GM21576 (cell line): ENCODE measurements around the gene RIT2.
"Not testable (repeated sequence)": the region's sequence is repeated elsewhere in the genome, so short reads cannot be mapped to it uniquely, and the experiment has no call there.

ENCODE experiments used
- ATAC-seq: cut with Tn5 transposase; IDR thresholded peaks from one replicate; pipeline ENCODE4 v1.9.1; 2021; ENCODE audit warnings: mild to moderate bottlenecking, moderate library complexity; ENCODE audit not compliant: unreplicated experiment

Gene RIT2

DNA sequence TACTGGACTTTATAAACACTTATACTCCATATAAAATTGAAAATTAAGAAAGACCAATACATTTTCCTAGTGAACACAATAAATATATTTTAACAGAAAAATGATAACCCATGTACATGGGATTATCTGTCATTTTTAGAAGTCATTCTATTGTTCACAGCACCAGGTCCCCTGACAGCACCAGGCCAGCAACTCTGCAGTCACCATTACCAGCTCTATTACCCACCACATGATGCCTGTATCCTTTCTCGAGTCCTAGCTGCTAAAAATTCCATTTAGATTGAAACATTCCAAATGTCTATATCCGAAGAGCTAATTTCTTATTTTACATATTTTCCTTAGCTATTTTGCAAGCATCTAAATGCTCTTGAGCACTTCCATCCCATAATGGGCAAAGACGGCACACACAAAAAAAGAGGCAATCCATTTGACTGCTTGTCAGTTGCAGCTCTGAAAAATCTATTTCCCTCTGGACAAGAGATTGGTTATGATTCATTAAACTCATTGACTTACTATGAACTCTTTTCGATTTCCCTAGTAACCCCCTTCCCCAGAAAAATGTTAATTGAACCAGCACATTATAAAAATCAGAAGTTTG is 336.9 kb downstream of the RIT2 start:
- no peak for ATAC-seq

DNA sequence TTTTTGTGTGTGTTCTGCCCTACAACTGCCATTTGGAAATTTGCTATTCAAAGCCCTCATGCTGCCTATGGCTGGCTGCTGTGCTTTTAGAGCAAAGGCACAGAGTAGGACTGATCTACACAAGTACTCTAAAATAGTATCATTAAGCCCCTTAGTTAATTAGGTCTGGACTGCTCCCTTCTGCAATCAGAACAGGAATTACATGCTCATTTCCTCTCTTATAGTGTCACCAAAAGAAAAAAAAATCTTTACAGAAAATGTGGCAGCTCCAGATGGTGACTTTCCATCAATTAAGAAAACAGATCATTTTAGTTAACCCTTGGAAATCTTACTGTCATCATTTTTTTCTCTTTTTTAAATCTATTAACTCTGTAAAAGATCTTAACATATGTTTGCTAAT is 337.5 kb downstream of the RIT2 start:
- no peak for ATAC-seq

DNA sequence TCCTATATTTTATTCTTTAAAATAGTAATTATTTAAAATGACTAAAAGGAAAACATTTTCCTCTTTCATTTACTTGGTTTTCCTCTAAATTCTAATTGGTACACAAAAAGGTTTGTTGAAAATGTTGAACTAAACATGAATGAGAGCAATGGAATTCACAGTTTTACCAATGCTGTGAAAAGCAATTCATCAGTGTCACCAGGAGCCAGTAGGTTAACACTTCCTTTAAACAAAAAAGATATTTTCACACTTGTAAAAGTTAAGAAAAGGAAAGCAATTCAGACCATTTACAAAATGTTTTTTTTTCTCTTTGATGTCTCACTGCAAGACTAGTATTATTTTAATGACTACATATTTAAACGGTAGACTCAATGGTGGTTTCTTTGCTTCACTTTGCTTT is 341.6 kb downstream of the RIT2 start:
- ATAC-seq, result no peak

DNA sequence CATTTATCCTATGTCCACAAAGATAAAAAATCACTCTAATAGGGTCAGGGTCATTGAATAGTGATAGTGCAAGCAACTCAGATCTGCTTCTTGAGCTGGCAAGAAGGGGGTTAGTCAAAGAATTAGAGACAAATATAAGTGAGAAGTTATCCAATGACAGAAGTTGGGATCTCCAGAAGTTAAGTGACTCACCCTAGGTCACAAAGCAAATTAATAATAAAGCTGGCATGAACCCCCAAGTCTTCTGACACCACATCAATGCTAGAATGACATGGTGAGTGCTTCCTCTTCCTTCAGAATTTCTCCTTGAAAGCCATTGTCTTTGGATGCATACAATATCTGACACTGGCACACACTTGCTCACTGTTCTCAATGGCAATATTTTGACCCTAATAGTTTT is 343.5 kb downstream of the RIT2 start:
- no peak for ATAC-seq

DNA sequence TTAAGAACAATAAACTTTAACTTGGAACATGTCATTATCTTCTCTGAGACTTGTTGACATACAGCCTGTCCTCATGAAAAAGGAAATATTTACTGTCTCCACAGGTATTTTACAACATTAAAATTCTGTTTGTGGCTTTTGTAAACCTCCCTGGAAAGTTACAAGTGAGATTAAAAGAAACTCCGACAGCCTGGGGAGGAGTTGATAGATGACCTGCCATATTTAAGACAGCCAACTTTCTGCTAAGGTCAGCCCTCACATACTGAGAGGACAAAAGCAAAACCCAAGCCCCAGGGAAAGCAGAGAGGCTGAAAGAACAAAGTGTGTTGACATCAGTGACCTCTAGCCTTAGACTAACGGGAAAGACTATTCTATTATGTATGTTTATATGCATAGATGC is 350.2 kb downstream of the RIT2 start:
- no peak for ATAC-seq

DNA sequence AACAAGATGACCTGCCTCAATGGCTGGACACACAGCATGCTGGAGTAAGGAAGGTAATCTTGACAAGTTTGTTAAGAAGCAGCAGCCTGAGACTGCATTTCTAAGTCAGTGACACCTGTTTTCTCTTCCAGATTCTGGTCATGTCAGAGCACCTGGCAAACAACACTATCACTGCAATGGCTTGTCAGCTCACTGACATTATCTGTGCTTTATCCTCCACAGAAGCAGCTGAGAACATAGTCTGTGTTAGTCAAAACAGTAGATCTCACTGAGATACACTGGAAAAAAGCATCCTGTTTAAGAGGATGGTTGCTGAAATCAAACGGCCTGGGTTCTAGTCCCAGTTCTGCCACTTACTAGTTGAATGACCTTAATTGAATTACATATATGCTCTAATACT is 355.2 kb downstream of the RIT2 start:
- ATAC-seq, result no peak

DNA sequence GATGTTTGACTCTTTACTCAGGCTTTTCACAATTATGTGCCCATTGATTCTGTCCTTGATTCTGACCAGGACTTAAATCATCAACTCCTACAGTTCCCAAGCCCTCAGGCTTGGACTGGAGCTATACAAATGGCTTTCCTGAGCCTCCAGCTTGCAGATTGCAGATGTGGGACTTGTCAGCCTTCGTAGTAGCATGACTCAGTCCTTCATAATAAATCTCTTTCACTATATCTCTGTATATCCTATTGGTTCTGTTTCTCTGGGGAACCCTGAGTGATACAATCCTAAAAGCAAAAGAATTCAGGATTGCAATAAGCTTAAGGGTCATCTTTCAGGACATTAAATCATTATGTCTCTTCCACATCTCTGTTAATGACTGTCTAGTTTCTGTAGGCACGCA is 356.6 kb downstream of the RIT2 start:
- no peak for ATAC-seq

DNA sequence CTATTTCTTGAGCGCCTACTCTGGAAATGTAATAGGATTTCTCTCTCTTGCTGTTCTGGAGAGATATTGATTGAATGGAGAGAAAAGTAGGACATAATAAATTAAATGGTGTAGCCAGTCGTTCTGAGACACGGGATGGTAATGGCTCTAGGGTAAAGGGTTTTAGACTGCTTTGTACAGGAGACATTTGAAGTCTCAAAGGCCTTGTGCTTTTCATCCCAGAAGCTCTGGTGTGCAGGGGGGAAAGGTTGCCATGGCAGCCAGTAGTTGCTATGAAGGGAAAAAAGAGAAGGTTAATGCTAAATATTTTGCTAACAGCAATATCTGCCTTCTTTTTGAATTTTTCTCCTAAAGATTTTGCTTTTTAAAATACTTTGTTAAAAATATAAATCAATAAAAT is 359.3 kb downstream of the RIT2 start:
- ATAC-seq, result no peak

DNA sequence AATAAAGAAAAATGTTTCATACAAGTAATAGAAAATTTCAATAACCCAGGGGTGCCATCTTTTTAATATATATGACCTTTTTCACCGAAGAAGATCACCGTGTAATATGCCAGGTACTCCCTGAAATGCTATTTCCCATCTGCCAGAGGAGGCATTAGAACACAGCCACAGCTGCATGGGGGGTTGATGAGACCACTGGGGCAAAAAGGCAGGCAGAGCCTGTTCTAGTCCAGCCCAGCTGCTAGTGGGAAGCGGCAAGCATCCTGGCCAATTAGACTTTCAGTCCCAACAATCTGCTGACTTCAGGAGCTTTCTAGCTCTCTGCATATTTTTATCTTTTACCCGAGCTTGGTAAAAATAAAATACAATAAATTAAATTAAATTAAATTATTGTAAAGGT is 362.6 kb downstream of the RIT2 start:
- no peak for ATAC-seq

DNA sequence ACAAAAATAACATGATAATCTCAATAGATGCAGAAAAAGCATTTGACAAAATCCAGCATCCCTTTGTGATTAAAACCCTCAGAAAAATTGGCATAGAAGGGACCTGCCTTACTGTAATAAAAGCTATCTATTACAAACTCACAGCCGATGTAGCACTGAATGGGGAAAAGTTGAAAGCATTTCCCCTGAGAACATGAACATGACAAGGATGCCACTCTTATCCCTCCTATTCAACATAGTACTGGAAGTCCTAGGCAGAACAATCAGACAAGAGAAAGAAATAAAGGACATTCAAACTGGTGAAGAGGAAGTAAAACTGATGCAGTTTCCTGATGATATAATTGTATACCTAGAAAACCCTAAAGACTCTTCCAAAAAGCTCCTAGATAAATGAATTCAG is 368.7 kb downstream of the RIT2 start:
- no peak for ATAC-seq

DNA sequence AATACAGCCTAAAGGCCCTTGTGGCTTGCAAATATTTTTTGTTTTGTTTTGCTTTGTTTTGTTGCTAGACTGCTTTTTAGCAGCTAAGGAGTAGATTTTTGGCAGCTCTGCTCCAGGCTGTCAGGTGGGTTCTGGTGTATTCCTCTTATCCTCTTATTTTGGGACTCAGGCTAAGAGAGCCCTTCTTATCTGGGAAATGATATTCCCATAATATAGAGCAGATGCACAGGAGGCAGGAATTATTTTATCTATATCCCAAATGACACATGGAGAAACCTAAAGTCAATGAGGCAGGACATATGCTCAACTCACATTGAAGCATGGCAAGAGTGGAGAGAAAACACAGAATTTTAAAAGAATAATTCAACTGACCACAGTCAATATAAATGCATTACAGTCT is 369.6 kb downstream of the RIT2 start:
- ATAC-seq, result no peak

DNA sequence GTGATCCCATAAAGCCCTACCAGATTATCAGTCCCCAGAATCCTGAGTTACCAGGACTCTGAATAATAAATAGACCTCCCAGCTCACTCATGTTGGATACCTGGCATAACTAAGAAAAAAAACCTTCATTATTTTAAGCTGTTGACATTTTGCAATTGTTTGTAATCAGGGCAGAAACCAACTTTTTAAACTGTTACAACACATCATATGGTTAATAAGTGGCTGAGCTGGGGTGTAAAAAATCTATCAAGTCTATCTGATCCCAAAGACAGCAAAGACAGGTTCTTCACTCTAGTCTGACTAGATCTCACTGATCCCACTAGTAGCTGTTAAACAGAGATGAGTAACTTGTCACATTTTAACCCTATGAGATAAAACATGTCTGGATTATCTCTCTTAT is 370.3 kb downstream of the RIT2 start:
- no peak for ATAC-seq

DNA sequence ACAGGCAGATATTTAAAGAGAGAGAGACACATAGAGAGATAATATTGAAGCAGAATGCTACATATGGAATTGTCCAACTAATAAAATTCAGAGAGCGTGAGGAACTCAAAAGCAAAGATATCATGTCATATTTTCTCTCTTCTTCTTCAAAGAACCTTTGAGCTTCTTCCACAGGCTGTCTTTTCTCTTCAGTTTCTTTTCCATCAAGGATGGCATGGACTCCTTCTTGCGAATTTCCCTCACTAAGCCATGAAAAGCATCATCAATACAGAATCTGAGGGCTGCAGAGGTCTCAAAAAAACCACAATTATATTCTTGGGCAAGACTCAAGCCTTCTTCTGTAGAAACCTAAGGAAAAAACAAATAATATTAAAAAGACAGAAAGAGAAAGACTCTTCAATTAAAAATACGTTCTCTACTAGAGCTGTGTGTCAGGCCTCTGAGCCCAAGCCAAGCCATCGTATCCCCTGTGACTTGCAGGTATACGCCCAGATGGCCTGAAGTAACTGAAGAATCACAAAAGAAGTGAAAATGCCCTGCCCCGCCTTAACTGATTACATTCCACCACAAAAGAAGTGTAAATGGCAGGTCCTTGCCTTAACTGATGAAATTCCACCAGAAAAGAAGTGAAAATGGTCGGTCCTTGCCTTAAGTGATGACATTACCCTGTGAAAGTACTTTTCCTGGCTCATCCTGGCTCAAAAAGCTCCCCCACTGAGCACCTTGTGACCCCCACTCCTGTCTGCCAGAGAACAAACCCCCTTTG is 371.9 kb downstream of the RIT2 start:
- ATAC-seq, result no peak

DNA sequence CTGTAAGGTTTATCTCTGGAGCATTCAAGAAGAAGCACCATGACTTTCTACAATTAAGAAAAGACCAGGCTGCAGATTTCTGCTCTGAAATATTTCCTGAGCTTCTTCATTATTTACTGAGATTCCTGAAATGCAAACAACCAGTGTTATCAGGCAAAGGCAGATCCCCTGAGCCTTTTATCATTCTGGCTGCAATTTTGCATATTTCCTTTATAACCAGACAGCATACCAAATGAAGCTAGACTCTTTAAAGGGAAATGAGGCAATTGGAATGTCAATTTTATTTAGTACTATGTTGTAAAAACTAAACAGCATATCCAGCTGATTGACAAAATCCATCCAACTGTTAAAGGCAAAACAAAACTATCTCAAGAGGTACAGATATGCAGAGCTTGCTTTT is 372.5 kb downstream of the RIT2 start:
- no peak for ATAC-seq

DNA sequence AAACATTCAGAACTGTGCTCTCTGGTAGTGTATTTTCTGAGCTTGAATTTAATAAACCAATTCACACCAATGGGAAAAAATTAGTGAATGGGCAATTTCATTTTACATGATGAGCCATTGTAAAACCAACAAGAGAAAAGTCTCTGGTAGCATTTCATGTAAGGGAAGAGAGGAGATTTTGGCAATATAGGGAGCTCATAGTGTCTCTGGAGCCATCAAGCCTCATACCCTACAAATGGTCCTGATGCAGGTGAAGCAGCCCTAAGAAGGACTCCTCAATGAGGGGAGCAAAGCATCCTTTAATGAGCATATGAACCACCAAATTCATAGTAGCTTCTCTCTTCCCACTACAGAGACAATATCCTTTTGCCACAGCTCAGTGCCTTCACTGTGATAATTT is 373.0 kb downstream of the RIT2 start:
- no peak for ATAC-seq

DNA sequence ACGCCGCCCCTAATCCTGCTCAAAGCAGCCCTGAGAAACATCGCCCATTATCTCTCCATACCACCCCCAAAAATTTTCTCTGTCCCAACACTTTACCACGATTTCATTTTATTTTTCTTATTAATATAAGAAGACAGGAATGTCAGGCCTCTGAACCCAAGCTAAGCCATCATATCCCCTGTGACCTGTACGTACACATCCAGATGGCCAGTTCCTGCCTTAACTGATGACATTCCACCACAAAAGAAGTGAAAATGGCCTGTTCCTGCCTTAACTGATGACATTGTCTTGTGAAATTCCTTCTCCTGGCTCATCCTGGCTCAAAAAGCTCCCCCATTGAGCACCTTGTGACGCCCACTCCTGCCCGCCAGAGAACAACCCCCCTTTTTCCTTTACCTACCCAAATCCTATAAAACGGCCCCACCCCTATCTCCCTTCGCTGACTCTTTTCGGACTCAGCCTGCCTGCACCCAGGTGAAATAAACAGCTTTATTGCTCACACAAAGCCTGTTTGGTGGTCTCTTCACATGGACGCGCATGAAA is 373.6 kb downstream of the RIT2 start:
- ATAC-seq, result not testable (repeated sequence)

DNA sequence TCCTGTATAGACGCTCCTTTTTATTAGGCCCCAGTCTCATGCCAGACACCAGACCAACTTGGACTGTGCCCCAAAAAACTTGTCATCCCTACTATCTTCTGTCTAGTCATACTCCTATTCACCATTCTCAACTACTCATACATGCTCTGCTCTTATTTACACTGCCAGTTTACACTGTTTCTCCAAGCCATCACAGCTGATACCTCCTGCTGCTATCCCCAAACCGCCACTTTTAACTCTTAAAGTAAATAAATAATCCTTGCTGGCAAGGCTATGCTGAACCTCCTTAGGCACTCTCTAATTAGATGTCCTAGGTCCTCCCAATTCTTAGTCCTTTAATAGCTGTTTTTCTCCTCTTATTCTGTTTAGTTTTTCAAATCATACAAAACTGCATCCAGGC is 374.2 kb downstream of the RIT2 start:
- ATAC-seq, result not testable (repeated sequence)

DNA sequence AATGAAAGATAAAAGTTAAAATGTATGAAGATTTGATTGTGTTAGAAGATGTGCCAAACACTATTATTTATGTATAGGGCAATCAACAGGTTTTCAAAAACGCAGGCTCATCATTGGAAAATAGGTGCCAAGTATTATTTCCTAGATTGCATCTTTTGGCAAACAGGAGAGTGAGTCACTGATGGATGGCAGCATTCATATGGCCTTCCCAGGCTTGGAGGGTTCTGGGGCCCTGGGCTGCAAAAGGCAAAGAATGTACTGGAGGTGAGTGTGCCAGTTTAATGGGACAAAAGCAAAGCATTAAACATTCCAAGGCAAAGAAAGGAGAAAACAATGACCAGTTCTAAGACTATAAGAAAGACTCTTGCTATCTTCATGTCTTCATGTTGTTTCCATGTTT is 379.4 kb downstream of the RIT2 start:
- no peak for ATAC-seq

DNA sequence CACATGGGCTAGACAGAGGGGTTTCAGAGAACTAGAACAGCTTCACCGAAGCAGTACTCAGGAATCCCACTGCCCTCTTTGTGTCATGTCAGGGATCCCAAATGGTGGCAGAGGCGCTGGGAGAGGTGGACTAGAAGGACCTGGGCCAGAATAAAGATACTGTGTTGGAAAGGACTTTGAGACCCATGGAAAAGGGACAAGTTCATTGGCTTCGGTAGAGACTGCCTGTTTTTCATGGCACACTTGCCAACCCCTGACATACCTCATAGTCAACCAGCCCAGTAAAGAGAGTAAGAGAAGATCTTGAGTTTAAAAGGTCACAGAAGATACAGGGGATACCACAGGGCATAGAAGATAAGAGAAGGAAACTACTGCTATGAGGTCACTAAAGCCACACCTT is 381.0 kb downstream of the RIT2 start:
- ATAC-seq, result no peak

DNA sequence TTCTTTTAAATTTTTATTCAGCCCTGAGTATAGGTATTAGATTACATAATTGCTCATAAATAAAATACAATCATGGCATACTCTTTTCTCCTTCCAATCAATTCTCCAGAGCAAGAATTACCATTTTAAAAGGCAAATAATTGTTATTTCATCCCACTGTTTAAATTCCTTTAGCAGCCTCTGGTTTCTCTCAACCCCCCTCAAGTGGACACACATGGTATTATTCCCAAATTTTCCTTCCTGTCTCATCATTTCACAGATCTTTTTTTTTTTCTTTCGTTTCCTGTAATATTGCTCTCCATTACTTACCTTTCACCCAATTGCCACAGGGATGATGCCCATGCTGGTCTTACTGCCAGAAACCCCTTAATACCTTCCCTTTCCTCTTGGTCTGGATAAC is 385.2 kb downstream of the RIT2 start:
- no peak for ATAC-seq

DNA sequence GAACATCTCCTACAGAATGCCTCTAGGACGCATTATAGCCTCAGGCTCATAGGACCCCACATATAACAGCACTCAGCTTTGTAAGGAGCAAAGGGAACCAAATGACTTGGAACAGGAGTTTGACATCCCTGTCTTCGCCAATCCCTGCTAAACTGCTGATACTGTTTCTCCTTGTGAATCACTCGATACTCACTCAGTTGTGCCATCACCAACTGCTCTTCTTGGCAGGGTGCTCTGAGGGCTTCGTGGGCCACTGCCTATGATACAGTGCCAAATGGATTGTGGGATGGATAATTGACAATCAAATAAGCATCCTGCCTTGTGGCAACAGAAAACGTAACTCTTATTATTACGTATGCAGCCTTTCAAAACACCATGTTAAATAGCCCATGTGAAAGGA is 396.3 kb downstream of the RIT2 start:
- no peak for ATAC-seq

DNA sequence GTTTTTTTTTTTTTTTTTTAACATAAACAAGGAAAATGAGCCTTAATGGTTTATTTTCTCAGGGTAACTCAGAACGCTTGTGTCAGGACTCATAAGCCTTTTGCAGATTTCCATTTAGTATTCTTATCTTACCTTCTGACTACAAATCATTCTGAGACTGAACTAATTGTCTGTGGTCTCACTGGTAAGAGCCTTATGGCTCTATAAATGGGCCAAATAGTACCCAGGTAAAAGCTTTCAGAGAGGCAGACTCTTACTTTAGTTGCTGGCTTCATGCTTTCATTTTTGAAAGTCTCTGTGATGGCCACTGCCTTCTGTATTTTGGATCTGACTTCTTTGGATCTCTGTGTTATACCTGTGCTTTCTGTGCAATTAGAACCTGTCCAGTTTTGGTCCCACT is 403.4 kb downstream of the RIT2 start:
- ATAC-seq, result no peak

DNA sequence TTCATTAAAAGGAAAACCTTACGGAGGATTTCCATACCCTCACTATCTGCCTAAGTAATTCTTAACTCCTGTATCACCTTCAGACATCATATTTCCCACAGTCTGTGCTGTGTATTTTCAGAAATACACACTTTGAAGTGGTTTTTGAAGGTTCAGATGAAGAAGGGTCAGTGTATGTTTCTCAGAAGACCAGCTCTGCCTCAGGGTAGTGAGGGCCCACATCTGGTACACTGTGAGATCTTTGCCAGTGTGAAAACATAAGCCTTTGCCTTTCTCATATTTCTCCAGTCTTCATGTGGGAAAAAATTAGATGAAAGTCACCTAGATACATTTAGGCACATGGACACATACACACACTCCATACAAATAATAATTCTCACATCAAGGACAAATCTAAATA is 408.4 kb downstream of the RIT2 start:
- ATAC-seq, result no peak
